IPS-NIHi7 (cell line): ENCODE data around the gene PWP1.

Experiments used
- DNase-seq: peaks from one replicate; pipeline ENCODE4 v3.0.0; 2012; ENCODE audit warnings: mixed read lengths; ENCODE audit errors: extremely low spot score

PWP1 gene

DNA sequence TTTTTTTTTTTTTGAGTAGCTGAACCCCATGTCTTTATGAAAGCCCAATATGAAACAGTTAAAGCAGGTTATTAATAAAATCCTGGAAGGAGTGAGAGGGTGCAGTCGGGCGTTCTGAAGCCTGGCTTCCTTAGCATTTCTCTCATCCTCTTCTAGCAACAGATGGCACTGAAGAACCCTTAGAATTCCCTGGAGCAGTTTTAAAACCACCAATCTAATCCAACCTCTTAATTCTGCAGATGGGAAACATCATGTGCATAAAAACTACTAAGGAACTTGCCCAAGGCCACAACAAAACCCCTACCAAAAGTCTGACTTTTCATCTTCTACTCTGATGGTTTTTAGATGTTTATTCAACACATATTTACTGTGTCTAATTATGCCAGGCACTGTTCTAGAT lies 50.2 kb downstream of the PWP1 start:
- DNase-seq: no peak

DNA sequence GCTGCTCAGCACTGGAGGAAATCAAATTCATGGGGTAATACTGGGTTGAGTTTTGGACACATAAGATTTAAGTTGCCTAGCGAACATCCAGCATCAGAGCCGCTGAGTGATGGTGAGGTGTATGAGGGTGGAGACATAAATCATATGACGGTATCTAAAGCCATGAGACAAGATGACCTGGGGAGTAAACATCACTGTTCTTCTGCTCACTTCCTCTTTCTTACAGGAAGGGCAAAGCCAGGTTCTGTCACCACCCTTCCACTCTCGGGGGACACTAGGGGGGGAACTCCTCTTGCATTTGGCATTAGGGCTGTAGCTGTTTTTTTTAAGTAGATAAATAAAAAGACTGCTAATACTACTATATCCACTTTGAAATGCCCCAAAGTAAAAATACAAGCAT lies 51.3 kb downstream of the PWP1 start:
- DNase-seq: no peak

GRCh38 chr12:107748472-107748871 lies 62.9 kb downstream of the PWP1 start:
- no peak for DNase-seq

DNA sequence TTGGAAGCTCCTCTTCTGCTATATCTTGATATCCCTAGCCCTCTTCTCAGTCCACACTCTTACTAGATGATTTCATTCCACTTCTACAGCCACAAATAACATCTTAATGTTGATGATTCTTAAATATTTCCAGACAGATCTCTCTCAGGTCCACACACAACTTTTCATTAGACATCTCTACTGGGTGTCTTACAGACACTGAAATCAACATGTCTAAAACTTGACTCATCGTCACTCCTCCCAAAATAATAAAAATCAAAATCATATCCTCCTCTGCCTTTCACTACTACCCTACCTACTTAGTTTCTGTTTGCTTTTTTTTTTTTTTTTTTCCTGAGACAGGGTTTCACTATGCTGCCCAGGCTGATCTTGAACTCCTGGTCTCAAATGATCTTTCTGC lies 63.5 kb downstream of the PWP1 start:
- DNase-seq: no peak

- no peak for DNase-seq
These were observed 73.8 kb downstream of the PWP1 start for GRCh38 chr12:107759410-107759809.

DNA sequence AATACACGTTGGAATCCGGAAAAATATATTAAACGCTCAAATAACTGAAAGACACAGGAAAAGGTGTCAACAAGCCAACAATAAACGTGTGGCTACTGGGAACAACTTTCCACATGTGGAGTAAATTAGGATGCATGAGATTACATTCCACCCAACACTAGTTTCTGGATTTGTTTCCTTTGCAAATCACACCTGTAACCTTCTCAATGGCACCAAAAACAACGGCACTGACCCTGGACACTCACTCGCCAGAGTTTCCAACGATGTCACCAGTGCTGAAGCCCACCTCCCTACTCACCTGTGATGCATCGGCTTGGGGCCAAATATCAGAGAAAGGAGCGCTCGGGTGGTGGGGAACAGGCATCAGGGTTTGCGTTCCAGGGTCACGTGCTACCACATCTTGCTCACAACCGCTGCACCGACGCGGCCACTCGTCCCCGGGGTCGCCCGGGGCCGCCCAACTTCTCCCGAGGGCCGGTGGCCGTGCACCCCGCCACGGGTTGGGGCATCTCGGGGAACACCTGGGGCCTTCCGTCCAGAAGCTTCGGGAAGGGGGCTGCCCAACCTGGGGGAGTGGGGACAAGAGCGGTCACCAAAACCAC lies 74.7 kb downstream of the PWP1 start:
- DNase-seq: peak; percentile 52

DNA sequence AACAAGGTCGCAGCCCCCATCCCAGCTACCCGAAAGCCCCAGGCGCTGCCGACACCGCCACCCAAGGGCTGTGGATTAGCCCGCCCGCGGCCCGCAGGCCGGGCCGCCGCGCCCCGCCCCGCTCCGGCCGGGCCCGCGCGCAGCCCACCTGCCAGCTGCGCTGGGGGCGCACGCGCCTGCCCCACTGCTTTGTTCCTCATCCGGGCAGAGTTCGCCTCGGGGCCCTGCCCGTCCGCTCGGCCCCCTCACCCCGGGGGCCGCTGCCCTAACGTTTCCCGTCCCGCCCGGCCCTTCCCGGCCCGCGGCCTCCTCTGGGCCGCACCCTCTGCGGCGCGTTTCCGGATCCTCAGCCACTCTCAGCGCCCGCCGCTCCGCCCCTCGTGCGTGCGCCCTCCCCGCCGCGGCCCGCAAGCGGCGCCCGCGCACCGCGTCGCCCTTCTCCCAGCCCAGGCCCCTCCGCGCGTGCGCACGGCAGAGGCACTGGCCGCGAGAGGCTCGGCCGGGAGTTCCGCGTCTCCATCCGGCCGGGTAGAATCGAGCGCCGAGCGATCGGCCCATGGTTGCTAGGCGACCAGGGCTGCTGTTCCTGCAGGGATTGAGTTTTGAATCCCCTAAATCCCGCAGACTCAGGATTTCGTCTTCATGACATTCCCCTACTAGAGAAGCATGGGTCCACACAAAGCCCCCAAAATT lies 75.4 kb downstream of the PWP1 start, which contains the start of gene PRDM4:
Gene PRDM4, minus strand, starts transcription at position 329 of the 693 bp plus-strand sequence. CDS start 622 bp downstream, outside the sequence.
- DNase-seq: peak; percentile 99

- DNase-seq: peak; percentile 30
These were observed 75.9 kb downstream of the PWP1 start for GRCh38 chr12:107761502-107761904.
